Activated T-helper 1 cell treated with anti-CD3 and anti-CD28 coated beads, Interleukin-12 subunit alpha, Interleukin-12 subunit beta, Interleukin-2, Interleukin-4 antibody, amounts not matched to agents 30 ng/mL and 10 ng/mL and 1 ng/mL, durations not matched to agents 14 hours and 24 hours and 36 hours (primary cell): ENCODE data around the gene PLA2G1B. TPM values are rescaled to one million over a fixed set of nuclear protein-coding genes. Genes with fewer than 3 reads are reported as not detected.

ENCODE experiments used
- DNase-seq: peaks from one replicate; pipeline ENCODE4 v3.0.0; 2021; ENCODE audit warnings: low spot score
- H3K27ac Mint-ChIP-seq: one replicate; pipeline ENCODE4 v1.8.0; 2021; ENCODE audit warnings: mild to moderate bottlenecking, mixed read lengths
- H3K27me3 Mint-ChIP-seq: one replicate; pipeline ENCODE4 v1.8.0; 2022; ENCODE audit warnings: mild to moderate bottlenecking, moderate library complexity, mixed read lengths; ENCODE audit not compliant: insufficient read depth
- H3K36me3 Mint-ChIP-seq: one replicate; pipeline ENCODE4 v1.8.0; 2021; ENCODE audit warnings: low read depth, mixed read lengths
- H3K4me1 Mint-ChIP-seq: one replicate; pipeline ENCODE4 v1.8.0; 2021; ENCODE audit warnings: low read depth, mixed read lengths
- H3K4me3 Mint-ChIP-seq: one replicate; pipeline ENCODE4 v1.8.0; 2021; ENCODE audit warnings: mild to moderate bottlenecking, moderate library complexity, mixed read lengths
- H3K9me3 Mint-ChIP-seq: one replicate; pipeline ENCODE4 v1.8.0; 2021; ENCODE audit warnings: mixed read lengths
- intact Hi-C: fragments of 100-400 bp; cut with micrococcal nuclease; formaldehyde crosslinking; loops from one replicate; pipeline ENCODE4 v1.15.1; 2024
- total RNA-seq: library from RNA; stranded (reverse); gene quantifications from 2 replicates; pipeline ENCODE4 v1.2.3, GENCODE V29; 2022

PLA2G1B gene
- total RNA-seq, 1 donor from 2014 or later = not detected

DNA sequence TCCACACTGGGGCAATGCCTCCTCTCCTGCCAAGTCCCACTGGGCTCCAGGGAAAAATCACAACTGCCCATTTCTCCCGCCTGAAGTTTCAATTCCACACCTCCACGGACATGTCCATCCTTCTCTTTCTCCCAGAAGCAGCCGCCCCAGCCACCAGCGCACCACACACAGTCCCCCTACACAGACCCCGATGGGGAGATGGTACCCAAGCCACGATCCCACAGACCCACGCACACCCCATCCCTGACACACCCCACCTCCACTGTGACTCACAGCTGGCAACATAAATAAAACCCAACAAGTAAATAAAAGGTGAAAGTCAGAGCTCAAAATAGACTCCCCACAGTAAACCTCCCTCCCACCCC is 38.7 kb upstream of the PLA2G1B start:
- DNase-seq = no peak
- peaks cover 5% of the 10 kb centered on the region for H3K36me3 Mint-ChIP-seq
- H3K4me3 Mint-ChIP-seq = no peak overlapping the region
- intact Hi-C loops = no loop called here
- peaks cover 11% of the 10 kb centered on the region for H3K4me1 Mint-ChIP-seq
- H3K27me3 Mint-ChIP-seq = peaks cover 71% of the 10 kb centered on the region
- no peak overlapping the region for H3K27ac Mint-ChIP-seq
- H3K9me3 Mint-ChIP-seq = no peaks in the 10 kb centered on the region

DNA sequence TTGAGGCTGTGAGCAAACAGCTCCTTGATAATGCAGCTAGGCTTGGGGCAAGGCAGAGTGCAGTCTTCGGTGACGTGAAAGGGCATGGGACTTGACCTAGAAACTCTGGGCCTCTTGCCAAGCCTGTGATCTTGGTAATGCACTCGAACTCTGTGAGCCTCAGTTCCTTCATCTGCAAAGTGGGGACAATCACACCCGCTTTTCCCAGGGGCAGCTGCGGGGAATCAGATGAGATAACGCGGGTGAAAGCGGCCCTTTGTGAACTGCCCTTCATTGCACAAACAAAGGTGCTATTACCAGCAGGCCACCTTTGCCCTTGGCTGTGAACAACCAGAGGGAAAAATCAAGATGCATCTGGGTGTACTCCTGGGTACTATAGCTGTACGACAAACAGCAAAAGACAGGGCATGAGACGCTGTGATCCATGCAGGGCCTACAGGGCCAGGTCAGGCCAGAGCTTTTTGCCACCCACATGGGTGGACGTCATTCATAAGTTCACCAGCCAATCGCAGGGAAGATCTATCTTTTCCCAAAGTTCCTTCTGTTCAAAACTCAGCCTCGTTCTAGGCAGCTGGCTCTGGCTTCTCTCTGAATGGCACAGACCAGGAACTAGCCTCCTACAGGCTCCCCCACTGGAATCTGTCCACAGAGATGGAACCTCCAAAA is 38.2 kb upstream of the PLA2G1B start:
- H3K4me1 Mint-ChIP-seq = peaks cover 11% of the 10 kb centered on the region
- peaks cover 5% of the 10 kb centered on the region for H3K36me3 Mint-ChIP-seq
- no peak overlapping the region for H3K27ac Mint-ChIP-seq
- intact Hi-C loops = no loop called here
- H3K27me3 Mint-ChIP-seq = peaks cover 71% of the 10 kb centered on the region
- H3K4me3 Mint-ChIP-seq = no peak overlapping the region
- DNase-seq = no peak
- H3K9me3 Mint-ChIP-seq = no peaks in the 10 kb centered on the region

DNA sequence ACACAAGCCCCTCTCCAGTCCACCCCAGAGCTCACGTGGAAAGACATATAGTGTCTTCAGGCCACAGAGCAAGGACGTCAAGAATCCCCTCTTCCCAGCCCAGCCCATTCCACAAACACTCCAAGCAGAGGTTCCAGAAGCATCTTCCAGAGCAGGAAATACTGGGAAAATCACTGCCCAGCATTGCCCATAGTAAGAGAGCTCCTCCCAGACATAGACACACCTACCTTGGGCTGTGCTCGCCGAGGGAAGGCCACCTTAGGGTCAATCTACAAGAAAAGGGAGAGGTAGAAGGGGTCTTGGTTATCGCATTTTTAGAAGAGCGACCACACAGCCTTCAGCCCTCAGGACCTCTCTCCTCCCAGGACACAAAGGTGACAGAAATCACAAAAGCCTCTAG is 36.9 kb upstream of the PLA2G1B start:
- Mint-ChIP-seq H3K4me3 (no peak overlapping the region), H3K36me3 (peaks cover 2% of the 10 kb centered on the region), H3K9me3 (no peaks in the 10 kb centered on the region), H3K4me1 (no peaks in the 10 kb centered on the region), H3K27ac (no peak overlapping the region), H3K27me3 (peaks cover 67% of the 10 kb centered on the region)
- intact Hi-C loops = no loop called here
- DNase-seq = no peak

DNA sequence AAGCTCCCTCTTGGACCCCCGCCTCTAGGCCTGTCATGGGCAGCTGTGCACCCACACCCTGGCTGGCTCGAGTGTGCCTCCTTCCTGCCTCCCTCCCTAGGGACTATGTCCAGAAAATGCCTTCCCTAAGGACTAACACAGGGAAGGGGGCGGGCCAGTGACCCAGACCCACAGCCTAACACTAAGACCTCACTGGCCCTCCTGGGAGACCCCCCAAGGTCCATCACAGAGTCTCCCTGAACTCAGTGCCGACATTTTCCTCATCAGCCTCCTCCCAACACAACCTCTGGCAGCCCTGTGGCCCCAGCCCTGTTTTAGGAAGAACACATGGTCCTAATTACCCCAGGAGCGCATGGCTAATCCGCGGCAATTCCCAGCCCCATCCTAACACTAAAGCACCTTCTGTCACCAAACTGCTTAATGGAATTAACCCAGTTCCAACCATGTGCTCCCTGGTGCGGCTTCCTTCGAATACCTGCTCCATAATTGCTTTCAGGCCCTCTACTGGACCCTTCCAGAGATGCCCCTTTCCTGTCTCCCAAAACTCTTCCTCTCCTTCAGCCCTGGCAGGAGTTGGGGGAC is 35.8 kb upstream of the PLA2G1B start:
- DNase-seq = no peak
- Mint-ChIP-seq H3K4me3 (no peak overlapping the region), H3K36me3 (peaks cover 2% of the 10 kb centered on the region), H3K27me3 (peaks cover 65% of the 10 kb centered on the region), H3K27ac (no peak overlapping the region), H3K4me1 (no peaks in the 10 kb centered on the region), H3K9me3 (no peaks in the 10 kb centered on the region)
- intact Hi-C loops = no loop called here

DNA sequence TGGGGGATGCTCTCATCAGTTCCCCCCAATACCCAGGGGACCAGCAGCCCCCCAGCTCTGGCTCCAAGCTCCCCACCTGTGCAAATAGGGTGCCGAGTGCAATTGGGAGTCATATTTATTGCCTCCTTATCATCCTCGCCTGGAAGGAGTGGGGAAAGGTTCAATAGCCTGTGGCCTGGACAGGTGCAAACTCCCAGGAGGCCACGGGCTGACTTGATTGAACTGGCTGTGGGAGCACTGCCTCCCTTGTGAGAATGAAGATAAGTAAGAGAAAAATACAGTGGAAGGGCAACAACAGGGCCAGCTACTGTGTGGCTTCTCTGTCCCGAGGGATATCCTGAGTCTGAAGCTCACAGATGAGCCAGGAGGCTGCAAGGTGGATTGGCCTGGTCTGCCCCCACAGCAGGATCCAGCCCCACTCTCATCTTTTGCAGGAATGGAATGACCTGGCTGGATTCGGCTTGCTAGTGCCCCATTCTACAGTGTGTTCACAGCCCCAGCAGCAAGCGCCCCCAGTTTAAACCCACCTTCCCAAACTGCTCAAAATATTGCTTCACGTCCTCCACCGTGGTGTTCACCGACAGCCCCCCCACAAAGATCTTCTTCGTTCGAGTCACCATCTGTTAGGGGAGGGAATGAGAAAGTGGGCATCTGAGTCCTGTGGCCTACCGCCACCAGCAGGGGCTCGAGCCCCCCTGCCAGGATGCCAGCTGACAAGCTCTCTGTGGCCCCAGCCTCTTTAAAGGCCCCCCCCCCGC is 35.1 kb upstream of the PLA2G1B start:
- Mint-ChIP-seq H3K36me3 (peaks cover 2% of the 10 kb centered on the region), H3K4me1 (no peaks in the 10 kb centered on the region), H3K9me3 (no peaks in the 10 kb centered on the region), H3K27ac (no peak overlapping the region), H3K27me3 (peaks cover 66% of the 10 kb centered on the region), H3K4me3 (no peak overlapping the region)
- DNase-seq = no peak
- intact Hi-C loops = no loop called here

DNA sequence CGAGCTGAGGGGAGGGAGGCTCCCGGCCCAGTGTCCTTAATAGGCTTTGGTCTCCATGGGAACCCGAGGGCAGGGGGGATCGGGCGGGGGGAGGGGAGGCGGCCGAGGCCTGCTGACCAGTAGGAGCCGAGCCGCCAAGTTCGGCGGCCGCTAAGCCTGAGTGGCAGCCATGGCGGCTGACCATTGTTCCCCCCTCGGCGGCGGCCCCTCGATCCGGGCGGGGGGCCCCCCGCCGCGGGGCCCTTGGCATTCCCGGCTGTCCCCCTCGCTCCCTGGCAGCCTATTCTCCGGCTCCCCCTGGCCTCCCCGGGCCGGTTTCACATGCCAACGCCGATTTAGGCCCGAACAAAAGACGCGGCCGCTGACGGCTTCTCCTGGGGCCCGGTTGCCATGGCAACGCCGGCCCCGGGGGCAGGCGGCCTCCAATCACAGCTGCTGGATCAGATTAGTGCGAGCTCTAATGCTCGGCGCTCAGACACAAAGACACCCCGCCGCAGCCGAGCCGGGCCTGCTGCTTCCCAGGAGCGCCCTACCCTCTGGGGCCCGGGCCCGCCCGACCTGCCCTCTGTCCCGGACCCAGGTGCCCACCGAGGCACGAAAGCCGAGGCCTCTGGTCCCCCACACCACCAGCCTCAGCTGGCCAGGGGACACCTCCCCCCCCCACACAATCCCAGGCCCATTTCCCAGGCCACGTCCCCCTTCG is 34.1 kb upstream of the PLA2G1B start:
- no peaks in the 10 kb centered on the region for H3K9me3 Mint-ChIP-seq
- no peak for DNase-seq
- no peaks in the 10 kb centered on the region for H3K4me1 Mint-ChIP-seq
- no peak overlapping the region for H3K4me3 Mint-ChIP-seq
- H3K27me3 Mint-ChIP-seq = peaks cover 60% of the 10 kb centered on the region
- intact Hi-C loops = no loop called here
- H3K27ac Mint-ChIP-seq = no peak overlapping the region
- peaks cover 2% of the 10 kb centered on the region for H3K36me3 Mint-ChIP-seq

DNA sequence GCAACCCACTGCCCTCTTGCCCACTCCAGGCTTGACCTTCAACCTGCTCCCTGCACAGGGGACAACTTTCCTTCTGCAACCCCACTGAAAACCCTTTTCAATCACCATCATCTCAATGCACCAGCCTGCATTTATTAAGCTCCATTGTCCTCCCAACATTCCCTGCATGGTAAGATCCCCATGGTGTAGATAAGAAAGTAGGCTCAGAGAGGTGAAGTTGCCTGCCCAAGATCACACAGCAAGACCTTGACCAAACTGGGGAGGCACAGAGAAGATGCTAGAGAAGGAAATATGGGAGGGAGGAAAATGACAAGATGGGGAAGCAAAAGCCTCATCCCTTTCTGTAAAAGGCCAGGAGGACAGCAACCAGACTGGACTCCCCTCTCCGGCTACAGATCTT is 31.5 kb upstream of the PLA2G1B start:
- no peaks in the 10 kb centered on the region for H3K4me1 Mint-ChIP-seq
- no peak overlapping the region for H3K27ac Mint-ChIP-seq
- DNase-seq = no peak
- H3K36me3 Mint-ChIP-seq = peaks cover 2% of the 10 kb centered on the region
- no peak overlapping the region for H3K4me3 Mint-ChIP-seq
- intact Hi-C loops = no loop called here
- no peaks in the 10 kb centered on the region for H3K9me3 Mint-ChIP-seq
- H3K27me3 Mint-ChIP-seq = peaks cover 41% of the 10 kb centered on the region

DNA sequence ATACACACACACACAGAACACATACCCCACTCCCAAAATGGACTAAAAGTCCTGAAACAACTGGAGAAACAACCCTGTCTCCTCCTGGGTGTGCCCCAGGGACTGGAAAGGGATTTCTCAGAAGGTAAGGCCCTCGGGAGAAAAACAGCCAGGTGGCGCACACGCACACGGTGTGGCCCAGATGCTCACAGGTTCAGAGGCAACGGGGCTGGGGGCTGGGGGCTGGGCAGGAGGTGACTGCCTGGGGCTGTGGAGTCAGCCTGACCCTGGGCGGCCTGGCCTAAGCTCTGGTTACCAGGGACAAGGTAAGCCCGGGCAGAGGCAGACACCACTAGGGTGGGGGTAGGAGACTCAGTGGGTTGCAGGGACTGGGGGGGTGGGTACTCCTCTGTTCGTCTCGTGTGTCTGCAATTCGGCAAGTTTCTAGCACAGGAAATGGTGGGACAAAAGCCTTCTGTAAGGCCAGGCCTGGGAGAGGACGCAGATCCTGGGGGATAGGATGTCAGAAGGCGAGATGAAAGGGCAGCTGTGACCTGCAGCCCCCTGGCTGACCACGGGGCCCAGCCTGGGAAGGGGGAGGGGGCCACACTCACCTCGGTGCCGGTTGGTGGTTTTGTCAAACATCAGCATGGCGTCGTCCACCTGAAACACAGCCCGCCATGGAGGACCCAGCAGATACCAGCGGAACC is 31.0 kb upstream of the PLA2G1B start:
- no peak for DNase-seq
- H3K36me3 Mint-ChIP-seq = peaks cover 2% of the 10 kb centered on the region
- no peaks in the 10 kb centered on the region for H3K4me1 Mint-ChIP-seq
- no peak overlapping the region for H3K4me3 Mint-ChIP-seq
- intact Hi-C loops = no loop called here
- H3K27me3 Mint-ChIP-seq = peaks cover 37% of the 10 kb centered on the region
- H3K27ac Mint-ChIP-seq = no peak overlapping the region
- H3K9me3 Mint-ChIP-seq = no peaks in the 10 kb centered on the region

DNA sequence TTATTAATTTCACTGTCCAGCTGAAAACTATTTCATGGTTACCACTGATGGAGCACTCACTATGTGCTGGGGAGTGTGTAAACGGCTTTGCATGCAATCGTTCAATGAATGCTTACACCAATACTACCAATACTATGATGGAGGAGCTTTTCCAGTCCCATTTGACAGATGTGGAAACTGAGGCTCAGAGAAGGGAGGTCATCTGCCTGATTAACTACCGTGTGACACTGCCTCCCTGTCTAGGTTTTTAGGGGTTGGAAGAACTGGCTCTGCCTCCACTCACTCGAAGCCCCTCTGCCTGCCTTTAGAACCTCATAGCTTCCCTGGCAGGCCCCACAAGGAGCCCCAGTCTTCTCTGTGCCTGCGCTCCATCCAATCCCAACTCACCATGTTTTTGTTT is 29.5 kb upstream of the PLA2G1B start:
- no peaks in the 10 kb centered on the region for H3K9me3 Mint-ChIP-seq
- H3K36me3 Mint-ChIP-seq = no peaks in the 10 kb centered on the region
- no peak for DNase-seq
- no peaks in the 10 kb centered on the region for H3K4me1 Mint-ChIP-seq
- intact Hi-C loops = loop anchor here (1.0 to 2.0 kb wide), 2 partner anchors 82 to 139 kb away; partner anchors contain the start of genes COX6A1 and DYNLL1
- peaks cover 29% of the 10 kb centered on the region for H3K27me3 Mint-ChIP-seq
- H3K27ac Mint-ChIP-seq = no peak overlapping the region
- no peak overlapping the region for H3K4me3 Mint-ChIP-seq

DNA sequence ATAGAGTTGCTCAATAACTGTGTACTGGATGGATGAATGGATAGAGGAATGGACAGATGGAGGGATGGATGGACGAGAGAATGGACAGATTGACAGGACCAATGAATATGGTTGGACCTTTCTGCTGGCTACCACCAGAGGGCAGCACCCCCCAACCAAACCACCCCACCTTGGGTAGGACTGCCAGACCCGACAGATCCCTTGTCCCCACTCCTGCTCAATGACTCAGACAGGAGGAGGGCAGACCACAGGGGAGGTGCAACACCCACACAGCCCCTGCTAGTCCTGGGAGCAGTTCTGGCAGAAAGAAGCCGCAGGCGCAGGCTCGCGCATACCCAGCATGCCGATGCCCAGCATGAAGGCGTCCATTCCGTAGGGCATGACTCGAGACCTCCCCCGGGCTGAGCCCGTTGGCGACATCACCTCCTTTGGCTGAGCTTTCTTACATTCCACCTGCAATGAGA is 29.0 kb upstream of the PLA2G1B start:
- H3K27ac Mint-ChIP-seq = no peak overlapping the region
- intact Hi-C loops = loop anchor here (1.0 to 2.0 kb wide), 5 partner anchors 31 to 140 kb away; partner anchors contain the start of genes COX6A1 and DYNLL1
- no peaks in the 10 kb centered on the region for H3K4me1 Mint-ChIP-seq
- no peak overlapping the region for H3K4me3 Mint-ChIP-seq
- peaks cover 27% of the 10 kb centered on the region for H3K27me3 Mint-ChIP-seq
- H3K9me3 Mint-ChIP-seq = no peaks in the 10 kb centered on the region
- no peaks in the 10 kb centered on the region for H3K36me3 Mint-ChIP-seq
- peak; percentile 49 for DNase-seq

DNA sequence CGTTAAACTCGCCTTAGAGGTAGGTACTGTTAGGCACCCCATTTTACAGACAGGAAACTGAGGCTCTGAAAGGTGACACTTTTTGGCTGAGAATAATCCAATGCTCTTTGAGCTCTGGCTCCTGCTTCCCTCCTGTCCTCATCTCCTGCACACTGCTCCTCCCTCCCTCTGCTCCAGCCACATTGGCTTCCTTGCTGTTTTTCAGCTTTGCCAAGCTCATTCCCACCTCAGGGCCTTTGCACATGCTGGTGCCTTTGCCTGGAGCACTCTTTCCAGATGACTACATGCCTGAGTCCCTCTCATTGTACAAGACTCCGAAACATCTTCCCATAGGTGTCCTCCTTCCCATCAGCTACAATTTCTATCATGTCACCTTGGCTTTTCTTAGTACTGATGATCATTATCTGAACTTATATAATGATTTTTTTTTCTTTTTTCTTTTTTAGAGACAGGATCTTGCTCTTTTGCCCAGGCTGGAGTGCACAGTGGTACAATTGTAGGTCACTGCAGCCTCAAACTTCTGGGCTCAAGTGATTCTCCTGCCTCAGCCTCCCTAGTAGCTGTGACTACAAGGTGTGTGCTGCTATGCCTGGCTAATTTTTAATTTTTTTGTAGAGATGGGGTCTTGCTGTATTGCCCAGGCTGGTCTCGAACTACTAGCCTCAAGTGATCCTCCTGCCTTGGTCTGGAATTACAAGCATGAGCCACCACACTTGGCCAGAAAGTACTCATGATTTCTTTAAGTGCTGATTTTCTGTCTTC is 26.2 kb upstream of the PLA2G1B start:
- peaks cover 13% of the 10 kb centered on the region for H3K27me3 Mint-ChIP-seq
- DNase-seq = no peak
- intact Hi-C loops = no loop called here
- no peak overlapping the region for H3K4me3 Mint-ChIP-seq
- no peak overlapping the region for H3K27ac Mint-ChIP-seq
- H3K9me3 Mint-ChIP-seq = no peaks in the 10 kb centered on the region
- H3K36me3 Mint-ChIP-seq = no peaks in the 10 kb centered on the region
- no peaks in the 10 kb centered on the region for H3K4me1 Mint-ChIP-seq

DNA sequence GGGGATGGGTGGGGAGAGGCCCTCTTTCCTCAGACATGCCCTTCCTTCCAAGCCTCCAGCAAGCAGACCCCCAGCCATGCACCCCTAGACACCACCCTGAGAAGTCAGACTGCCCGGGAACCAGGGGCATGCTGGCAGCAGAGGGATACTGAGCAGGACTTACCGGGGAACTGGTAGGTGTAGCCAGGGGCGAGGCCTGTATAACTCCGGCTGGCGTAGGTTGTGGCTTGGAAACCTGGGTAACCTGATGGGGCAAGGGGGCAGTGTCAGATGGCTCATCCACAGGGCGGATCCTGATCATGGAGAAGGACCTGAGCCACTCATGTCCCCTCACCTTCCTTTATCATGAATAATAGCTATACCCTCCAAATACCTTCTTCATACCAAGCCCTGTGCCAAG is 25.6 kb upstream of the PLA2G1B start:
- intact Hi-C loops = no loop called here
- H3K36me3 Mint-ChIP-seq = no peaks in the 10 kb centered on the region
- no peaks in the 10 kb centered on the region for H3K4me1 Mint-ChIP-seq
- peaks cover 13% of the 10 kb centered on the region for H3K27me3 Mint-ChIP-seq
- H3K9me3 Mint-ChIP-seq = no peaks in the 10 kb centered on the region
- H3K4me3 Mint-ChIP-seq = no peak overlapping the region
- no peak overlapping the region for H3K27ac Mint-ChIP-seq
- no peak for DNase-seq
